ENCODE results near the gene UMOD.

- TF ChIP-seq CTCF (IDR thresholded peaks at IDR 0.05; ENCODE audit: borderline replicate concordance, extremely low read depth, low read length, poor library complexity, severe bottlenecking) (no peak), EZH2 (IDR thresholded peaks at IDR 0.05; ENCODE audit: borderline replicate concordance, low read depth, low read length, severe bottlenecking) (no peak)
These were observed 31.9 kb downstream of the UMOD start for GRCh38 chr16:20320592-20320991.
